ENCODE data around the gene COMMD10. TPM values are rescaled to one million over a fixed set of nuclear protein-coding genes. Genes with fewer than 3 reads are reported as not detected.
"Not testable (repeated sequence)": the region's sequence is repeated elsewhere in the genome, so short reads cannot be mapped to it uniquely, and the experiment has no call there.

Gene COMMD10
- total RNA-seq, 1 donor from 2014 or later = 44.2 TPM

- DNase-seq (ENCODE audit: low read depth) = no peak
These were observed 6.6 kb downstream of the COMMD10 start for GRCh38 chr5:116091416-116091815.

DNA sequence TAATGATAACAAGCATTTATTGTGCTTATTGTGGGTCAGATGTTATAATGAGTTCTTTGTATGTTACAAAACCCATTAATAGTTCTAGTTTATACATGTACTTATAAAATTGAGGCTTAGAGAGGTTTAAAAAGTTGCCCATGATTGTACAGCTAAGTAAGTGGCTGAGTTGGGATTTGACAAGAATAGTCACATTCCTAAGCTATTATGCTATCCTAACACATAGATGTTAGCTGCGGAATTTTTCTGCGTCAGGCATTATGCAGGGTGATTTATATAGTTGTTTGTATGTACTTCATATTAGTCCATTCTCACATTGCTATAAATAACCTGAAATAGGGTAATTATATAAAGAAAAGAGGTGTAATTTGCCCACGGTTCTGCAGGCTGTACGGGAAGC, 12.5 kb downstream of the COMMD10 start:
- DNase-seq (ENCODE audit: low read depth) = no peak

- no peak for DNase-seq (ENCODE audit: low read depth)
These were observed 14.2 kb downstream of the COMMD10 start for GRCh38 chr5:116098998-116099397.

- not testable (repeated sequence) for DNase-seq (ENCODE audit: low read depth)
These were observed 20.1 kb downstream of the COMMD10 start for GRCh38 chr5:116104941-116105340.

- no peak for DNase-seq (ENCODE audit: low read depth)
These were observed 30.3 kb downstream of the COMMD10 start for GRCh38 chr5:116115163-116115562.

- peak; percentile 19 for DNase-seq (ENCODE audit: low read depth)
These were observed 45.6 kb downstream of the COMMD10 start for GRCh38 chr5:116130471-116130870.

DNA sequence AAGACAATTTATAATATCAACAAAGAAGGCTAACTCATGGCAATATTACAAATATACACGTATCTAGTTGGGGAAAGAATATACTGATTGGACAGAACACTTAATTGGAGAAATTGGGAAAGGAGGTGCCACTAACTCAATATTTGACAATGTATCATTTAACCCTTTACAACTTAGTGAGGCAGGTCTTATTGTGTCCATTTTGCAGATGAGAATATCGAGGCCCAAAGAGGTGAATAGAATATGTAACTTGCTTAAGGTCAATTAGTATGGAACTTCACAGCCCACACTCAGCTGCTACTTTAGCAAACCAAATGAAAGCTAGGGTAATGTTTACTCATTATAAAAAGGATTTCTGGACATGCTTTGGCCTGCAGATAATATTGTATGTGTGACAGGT, 46.2 kb downstream of the COMMD10 start:
- DNase-seq (ENCODE audit: low read depth) = no peak

GRCh38 chr5:116133281-116133680, 48.5 kb downstream of the COMMD10 start:
- no peak for DNase-seq (ENCODE audit: low read depth)

DNA sequence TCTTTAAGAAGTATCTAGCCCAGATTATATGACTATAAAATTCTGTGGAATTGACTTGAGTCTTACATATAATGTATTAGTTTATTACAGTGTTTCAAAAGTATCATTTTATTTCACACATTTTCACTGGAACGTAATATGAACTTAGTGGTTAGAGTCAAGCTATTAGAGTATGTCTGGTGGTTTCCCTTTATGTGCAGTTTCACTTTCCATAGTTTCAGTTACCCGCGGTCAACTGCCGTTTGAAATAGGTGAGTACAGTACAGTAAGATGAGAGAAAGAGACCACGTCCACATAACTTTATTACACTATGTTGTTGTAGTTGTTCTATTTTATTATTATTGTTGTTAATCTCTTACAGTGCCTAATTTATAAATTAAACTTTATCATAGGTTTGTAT, 50.5 kb downstream of the COMMD10 start:
- no peak for DNase-seq (ENCODE audit: low read depth)

DNA sequence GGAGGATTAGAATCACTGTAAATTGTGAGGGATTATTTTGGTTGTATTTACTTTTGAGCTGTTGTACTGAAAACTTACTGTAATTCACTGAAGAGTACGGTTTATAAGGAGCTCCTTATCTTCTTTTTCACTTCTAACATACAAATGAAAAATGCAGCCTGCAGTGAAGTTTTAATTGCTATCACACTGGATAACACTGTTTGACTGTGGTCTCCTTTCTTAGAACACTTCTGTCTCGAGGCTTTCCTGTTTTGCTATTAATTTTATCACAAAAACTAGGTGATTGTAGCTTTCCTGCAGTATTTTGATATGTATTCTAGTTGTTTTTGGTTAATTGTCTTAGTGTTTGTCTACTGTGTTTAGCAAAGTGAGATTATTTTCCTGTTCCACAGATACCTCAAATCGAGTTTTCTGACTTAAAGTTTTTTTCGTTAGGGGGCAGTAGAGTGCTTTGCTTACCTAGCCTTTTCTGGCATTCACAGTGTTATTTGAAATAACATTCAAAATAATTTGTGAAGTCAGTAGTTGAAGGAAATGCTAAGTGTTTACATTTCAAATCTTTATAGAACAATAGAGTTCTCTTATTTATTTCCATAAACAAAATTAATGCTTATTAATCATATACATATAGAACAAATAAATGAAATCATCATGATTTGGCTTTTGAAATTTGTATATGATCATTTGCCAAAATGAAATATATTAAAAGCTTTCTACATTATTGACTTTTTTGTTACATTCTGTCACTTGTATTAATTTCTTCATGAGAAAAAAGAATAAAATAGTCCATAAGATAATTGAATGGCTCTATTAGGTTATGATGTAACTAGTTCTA, 52.9 kb downstream of the COMMD10 start:
- peak; percentile 73 for DNase-seq (ENCODE audit: low read depth)

GRCh38 chr5:116142495-116142894, 57.7 kb downstream of the COMMD10 start:
- no peak for DNase-seq (ENCODE audit: low read depth)

- no peak for DNase-seq (ENCODE audit: low read depth)
These were observed 59.3 kb downstream of the COMMD10 start for GRCh38 chr5:116144103-116144502.

DNA sequence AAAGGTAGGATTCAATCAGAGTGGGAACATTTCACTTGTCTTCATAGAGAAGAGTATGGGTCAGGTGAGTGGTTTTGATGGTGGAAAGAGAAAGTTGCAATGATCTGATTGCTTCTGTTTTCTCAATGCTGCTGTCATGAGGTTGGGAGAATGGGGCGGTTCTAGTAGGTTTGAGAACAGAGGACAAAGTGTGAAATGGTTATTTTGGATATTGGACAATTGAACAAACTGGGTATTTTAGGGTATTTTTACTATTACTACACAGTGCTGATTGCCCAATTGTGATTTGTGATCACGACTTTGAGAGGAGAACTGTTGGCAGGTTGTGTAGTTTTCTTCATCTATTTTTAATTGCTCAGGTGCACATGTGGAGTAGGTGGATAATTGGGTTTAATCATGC, 60.2 kb downstream of the COMMD10 start:
- no peak for DNase-seq (ENCODE audit: low read depth)

GRCh38 chr5:116145416-116145815, 60.6 kb downstream of the COMMD10 start:
- DNase-seq (ENCODE audit: low read depth) = peak; percentile 44

- DNase-seq (ENCODE audit: low read depth) = no peak
These were observed 67.3 kb downstream of the COMMD10 start for GRCh38 chr5:116152169-116152568.

DNA sequence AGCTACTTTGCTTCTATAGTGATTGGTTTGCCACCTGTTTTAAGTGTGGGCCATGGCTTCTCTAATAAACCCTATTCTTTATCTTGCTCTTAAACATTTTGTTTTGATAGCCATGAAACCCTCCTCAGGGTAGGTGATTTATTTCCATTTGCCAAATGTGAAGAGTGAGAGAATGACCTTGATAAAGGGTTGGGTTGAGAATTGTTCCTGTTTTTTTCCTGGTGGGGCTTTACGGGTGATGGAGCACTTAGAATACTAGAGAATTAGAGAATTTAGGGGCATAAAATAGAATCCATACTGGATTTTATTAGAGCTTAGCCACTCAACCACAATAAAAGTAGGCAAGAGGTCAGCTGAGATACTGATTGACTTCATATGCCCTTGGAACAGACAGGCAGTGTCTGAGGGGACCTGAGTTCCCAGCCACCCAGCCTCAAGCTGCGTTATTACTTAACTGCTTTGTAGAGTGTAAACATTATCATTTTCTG, 68.9 kb downstream of the COMMD10 start:
- DNase-seq (ENCODE audit: low read depth) = no peak

GRCh38 chr5:116154252-116154651, 69.4 kb downstream of the COMMD10 start:
- no peak for DNase-seq (ENCODE audit: low read depth)

GRCh38 chr5:116154931-116155330, 70.1 kb downstream of the COMMD10 start:
- DNase-seq (ENCODE audit: low read depth) = no peak

DNA sequence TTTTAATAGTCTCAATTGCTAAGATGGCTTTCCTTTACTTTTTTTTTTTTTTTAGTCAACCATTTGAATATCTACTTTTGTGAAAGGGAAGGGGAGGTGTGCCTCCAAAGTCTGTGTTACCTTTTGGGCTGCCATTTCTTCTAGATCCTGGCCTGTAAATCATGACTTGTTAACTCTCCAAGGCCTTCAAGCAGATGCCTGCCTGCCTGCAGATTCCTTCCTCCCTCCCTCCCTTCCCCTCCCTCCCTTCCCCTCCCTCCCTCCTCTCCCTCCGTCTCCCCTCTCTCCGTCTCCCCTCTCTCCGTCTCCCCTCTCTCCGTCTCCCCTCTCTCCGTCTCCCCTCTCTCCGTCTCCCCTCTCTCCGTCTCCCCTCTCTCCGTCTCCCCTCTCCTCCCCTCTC, 73.1 kb downstream of the COMMD10 start:
- DNase-seq (ENCODE audit: low read depth) = no peak

DNA sequence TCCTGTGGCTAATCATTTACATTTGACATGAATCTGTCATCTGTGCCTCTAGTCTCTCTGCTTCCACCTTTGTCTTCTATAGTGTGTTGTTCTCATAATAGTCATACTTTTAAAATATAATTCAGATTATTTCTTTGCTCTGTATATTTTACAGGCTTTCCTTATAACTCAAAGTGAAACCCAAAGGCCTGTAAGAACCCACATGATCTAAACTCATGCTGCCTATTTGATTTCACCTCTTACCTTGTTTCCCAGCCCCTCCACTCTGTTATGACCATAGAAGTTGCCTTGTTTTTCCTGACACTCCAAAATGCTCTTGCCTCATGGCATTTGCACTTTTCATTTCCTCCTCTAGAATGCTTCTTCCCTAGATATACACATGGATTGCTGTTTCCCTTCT, 74.2 kb downstream of the COMMD10 start:
- no peak for DNase-seq (ENCODE audit: low read depth)

GRCh38 chr5:116174111-116174510, 89.3 kb downstream of the COMMD10 start:
- DNase-seq (ENCODE audit: low read depth) = no peak

DNA sequence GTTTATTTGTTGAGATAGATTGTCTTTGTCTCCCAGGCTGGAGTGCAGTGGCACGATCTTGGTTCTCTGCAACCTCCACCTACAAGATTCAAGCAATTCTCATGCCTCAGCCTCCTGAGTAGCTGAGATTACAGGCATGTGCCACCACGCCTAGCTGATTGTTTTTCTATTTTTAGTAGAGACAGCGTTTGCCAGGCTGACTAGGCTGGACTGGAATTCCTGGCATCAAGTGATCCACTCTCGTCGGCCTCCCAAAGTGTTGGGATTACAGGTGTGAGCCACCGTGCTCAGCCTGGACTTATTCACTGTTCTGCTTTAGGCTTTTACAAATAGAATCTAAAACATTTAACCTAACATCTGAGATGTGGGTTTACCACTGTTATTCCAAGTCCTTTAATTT, 91.3 kb downstream of the COMMD10 start:
- DNase-seq (ENCODE audit: low read depth) = peak; percentile 42

DNA sequence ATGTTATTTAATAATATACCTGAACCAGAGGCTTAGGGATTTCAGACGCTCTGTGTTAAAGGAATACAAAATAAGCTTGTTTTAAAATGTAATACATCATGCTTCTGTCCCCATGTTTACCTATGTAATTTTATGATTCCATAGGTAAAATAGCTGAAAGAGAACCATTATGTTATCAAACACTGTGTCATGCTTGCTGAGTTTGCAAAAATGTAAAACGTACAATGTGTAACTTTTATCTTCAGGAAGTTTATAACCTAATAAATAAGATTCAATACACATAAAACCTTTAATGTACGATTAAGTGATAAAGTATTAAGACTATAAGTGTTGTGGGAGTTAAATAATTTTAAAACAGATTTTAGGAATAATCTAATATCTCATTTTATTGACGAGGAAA, 94.1 kb downstream of the COMMD10 start:
- no peak for DNase-seq (ENCODE audit: low read depth)
